Stimulated activated naive CD8-positive, alpha-beta T cell treated with anti-CD3 and anti-CD28 coated beads, Interleukin-15, amount 100 ng/mL, for 72 hours (primary cell): Measurements from ENCODE around the gene ANKRD33.

Experiments used
- ATAC-seq: fragments of 150-1000 bp; cut with Tn5 transposase; 2 replicates; pipeline ENCODE4 v1.10.0; 2021; ENCODE audit warnings: mild to moderate bottlenecking, moderate library complexity
- DNase-seq, 2 donors: peaks; one replicate each; pipeline ENCODE4 v3.0.0; 2021 to 2022
- H3K27ac Mint-ChIP-seq, 2 donors: one replicate each; pipeline ENCODE4 v1.8.0; 2022; ENCODE audit warnings: mild to moderate bottlenecking in 2 of 2, mixed read lengths in 2 of 2, moderate library complexity in 2 of 2
- H3K27me3 Mint-ChIP-seq: one replicate; pipeline ENCODE4 v1.8.0; 2022; ENCODE audit warnings: mixed read lengths
- H3K4me1 Mint-ChIP-seq: one replicate; pipeline ENCODE4 v1.8.0; 2022; ENCODE audit warnings: mild to moderate bottlenecking, mixed read lengths
- H3K4me3 Mint-ChIP-seq, 2 donors: one replicate each; pipeline ENCODE4 v1.8.0; 2022; ENCODE audit warnings: mild to moderate bottlenecking in 2 of 2, mixed read lengths in 2 of 2, moderate library complexity in 1 of 2
- H3K9me3 Mint-ChIP-seq, 2 donors: one replicate each; pipeline ENCODE4 v1.8.0; 2022; ENCODE audit warnings: mixed read lengths in 2 of 2

The ANKRD33 gene

GRCh38 chr12:51887476-51888315 is at the start of gene ANKRD33:
Gene ANKRD33 (plus strand): TSS chr12:51888103. CDS start chr12:51888187, 84 bp downstream.
- no peak within 1 kb of the TSS for H3K27ac Mint-ChIP-seq
- peaks cover 0 to 9% of the 10 kb centered on the region in 2 donors for H3K9me3 Mint-ChIP-seq
- no peak for DNase-seq
- ATAC-seq: no peak
- H3K4me3 Mint-ChIP-seq: peak within 1 kb of the TSS in 1 of 2 donors; percentile 40
- H3K27me3 Mint-ChIP-seq: no peaks in the 10 kb centered on the region
- H3K4me1 Mint-ChIP-seq: peaks cover 16% of the 10 kb centered on the region

- Mint-ChIP-seq H3K27me3 (peaks cover 56% of the 10 kb centered on the region), H3K9me3 (no peaks in the 10 kb centered on the region), H3K4me3 (no peak overlapping the region), H3K27ac (no peak overlapping the region), H3K4me1 (peaks cover under 1% of the 10 kb centered on the region)
- no peak for DNase-seq
- no peak for ATAC-seq
Measured at GRCh38 chr12:51838762-51839161, 49.1 kb upstream of the ANKRD33 start.

- H3K9me3 Mint-ChIP-seq: no peaks in the 10 kb centered on the region
- no peaks in the 10 kb centered on the region for H3K4me1 Mint-ChIP-seq
- no peak for DNase-seq
- no peak for ATAC-seq
- no peak overlapping the region for H3K4me3 Mint-ChIP-seq
- peaks cover 56% of the 10 kb centered on the region for H3K27me3 Mint-ChIP-seq
- H3K27ac Mint-ChIP-seq: no peak overlapping the region
Measured at GRCh38 chr12:51839310-51839947, 48.5 kb upstream of the ANKRD33 start.

DNA sequence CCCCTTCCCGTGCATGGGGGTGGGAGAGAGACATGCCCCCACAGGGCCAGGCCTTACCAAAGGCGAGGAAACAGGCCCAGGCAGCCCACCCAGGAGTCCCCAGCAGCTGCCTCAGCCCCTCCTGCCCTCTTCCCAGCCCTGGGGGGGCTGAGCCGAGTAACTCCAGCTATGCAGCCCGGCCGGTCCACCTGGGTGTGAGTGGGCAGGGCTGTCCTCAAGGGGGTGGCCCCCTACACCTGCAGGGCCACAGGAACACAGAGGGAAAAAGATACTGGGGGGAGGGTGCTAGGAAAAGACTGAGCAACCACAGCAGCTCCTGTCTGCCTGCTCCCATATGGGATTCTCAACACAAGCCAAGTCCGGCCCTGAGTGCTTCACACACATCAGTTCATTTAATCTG is 46.9 kb upstream of the ANKRD33 start:
- peaks cover 71% of the 10 kb centered on the region for H3K27me3 Mint-ChIP-seq
- no peak overlapping the region for H3K27ac Mint-ChIP-seq
- peaks cover 3% of the 10 kb centered on the region for H3K4me1 Mint-ChIP-seq
- no peak overlapping the region for H3K4me3 Mint-ChIP-seq
- no peaks in the 10 kb centered on the region for H3K9me3 Mint-ChIP-seq
- ATAC-seq (no peak), DNase-seq (no peak)

GRCh38 chr12:51841727-51842126 is 46.2 kb upstream of the ANKRD33 start:
- Mint-ChIP-seq H3K9me3 (no peaks in the 10 kb centered on the region), H3K4me1 (peaks cover 10% of the 10 kb centered on the region), H3K27me3 (peaks cover 78% of the 10 kb centered on the region), H3K4me3 (no peak overlapping the region), H3K27ac (peak overlapping the region in 1 of 2 donors; percentile 81)
- ATAC-seq (no peak), DNase-seq (no peak)

DNA sequence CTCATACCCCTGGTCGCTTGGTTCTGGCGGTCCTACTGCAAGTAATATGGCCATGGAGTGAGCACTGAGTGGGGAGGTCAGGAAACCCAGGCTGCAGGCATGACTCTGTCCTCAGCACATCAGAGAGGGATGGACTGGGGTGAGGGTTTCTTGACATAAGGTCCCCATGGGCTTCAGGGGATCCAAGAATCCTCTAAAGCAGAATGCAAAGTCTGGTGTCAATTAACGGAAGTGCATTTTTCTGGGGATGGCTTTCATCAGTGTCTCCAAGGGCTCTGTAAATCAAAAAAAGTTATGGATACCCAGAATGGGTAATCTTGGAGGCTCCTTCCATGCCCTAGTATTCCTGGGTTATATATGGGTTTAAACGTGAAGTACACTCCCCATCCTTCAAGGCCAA is 43.0 kb upstream of the ANKRD33 start:
- DNase-seq (no peak), ATAC-seq (no peak)
- Mint-ChIP-seq H3K4me3 (no peak overlapping the region), H3K27ac (no peak overlapping the region), H3K4me1 (peaks cover 17% of the 10 kb centered on the region), H3K9me3 (no peaks in the 10 kb centered on the region), H3K27me3 (peaks cover 76% of the 10 kb centered on the region)

GRCh38 chr12:51845482-51845881 is 42.4 kb upstream of the ANKRD33 start:
- H3K27me3 Mint-ChIP-seq: peaks cover 77% of the 10 kb centered on the region
- H3K9me3 Mint-ChIP-seq: no peaks in the 10 kb centered on the region
- ATAC-seq: no peak
- peaks cover 21% of the 10 kb centered on the region for H3K4me1 Mint-ChIP-seq
- no peak for DNase-seq
- H3K27ac Mint-ChIP-seq: no peak overlapping the region
- no peak overlapping the region for H3K4me3 Mint-ChIP-seq

DNA sequence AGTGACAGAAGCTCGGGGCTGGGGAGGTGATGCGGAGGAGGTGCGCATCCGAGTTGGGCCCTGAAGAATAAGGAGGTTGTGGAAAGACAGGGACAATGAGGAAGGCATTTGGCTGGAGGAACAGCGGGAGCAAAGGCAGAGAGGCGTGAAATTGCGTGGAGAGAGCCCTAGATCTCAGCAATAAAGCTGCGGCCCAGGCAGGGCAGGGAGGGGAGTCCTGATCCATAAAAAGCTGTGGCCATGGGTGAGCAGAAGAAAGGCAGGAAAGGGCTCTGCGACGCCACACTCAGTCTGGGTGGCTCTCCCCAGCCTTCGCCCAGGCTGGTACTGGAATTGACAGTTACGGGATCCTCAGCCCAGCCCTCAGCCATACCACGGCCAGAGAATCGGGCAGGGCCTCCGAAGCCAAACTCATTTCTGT is 41.6 kb upstream of the ANKRD33 start:
- no peak overlapping the region for H3K27ac Mint-ChIP-seq

DNA sequence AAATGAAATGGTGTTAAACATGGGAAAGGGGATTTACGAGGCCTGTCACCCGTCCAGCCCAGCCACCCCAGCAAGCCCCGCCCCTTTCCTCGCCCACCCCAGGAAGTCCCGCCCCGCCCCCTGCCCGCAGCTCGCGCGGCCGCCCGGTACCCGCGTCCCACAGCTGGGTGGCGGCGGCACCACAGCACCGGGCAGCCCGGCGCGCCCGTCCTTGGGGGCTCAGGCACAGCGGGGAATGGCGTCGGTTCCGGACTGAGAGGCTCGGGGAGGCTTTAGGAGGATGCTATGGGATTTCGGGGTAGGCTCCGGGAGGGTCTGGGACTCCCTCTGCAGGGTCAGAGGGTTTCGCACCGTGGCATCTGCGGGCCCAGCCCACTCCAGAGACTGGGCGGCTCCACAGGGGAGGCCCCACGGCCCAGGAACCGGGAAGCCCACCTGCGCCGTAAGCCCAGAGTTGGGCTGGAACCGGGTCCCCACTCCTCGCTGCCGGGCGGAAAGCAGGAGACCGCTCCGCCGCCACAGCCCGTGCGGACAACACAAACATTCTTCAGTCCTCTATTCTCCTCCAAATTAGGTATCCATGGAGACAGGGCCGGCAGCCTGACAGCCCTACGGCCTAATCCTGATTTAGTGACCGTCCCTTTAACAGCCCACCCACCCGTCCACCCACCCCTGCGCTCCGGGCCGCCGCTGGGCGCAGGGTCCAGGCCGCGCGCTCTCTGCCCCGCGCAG is 40.8 kb upstream of the ANKRD33 start:
- DNase-seq: peak; percentile 20 to 40
- peaks cover 78% of the 10 kb centered on the region for H3K27me3 Mint-ChIP-seq
- H3K27ac Mint-ChIP-seq: no peak overlapping the region
- peak overlapping the region; percentile 74 to 80 for H3K4me3 Mint-ChIP-seq
- H3K9me3 Mint-ChIP-seq: no peaks in the 10 kb centered on the region
- peak; percentile 58 for ATAC-seq
- H3K4me1 Mint-ChIP-seq: peaks cover 33% of the 10 kb centered on the region

More for the DNA sequence above, 41.6 kb upstream of the ANKRD33 start:
- Mint-ChIP-seq H3K9me3 (no peaks in the 10 kb centered on the region), H3K4me3 (peak overlapping the region; percentile 62 to 74), H3K4me1 (peaks cover 29% of the 10 kb centered on the region), H3K27me3 (peaks cover 83% of the 10 kb centered on the region)
- DNase-seq (no peak), ATAC-seq (no peak)

GRCh38 chr12:51847643-51848325 is 40.1 kb upstream of the ANKRD33 start:
- H3K9me3 Mint-ChIP-seq: no peaks in the 10 kb centered on the region
- ATAC-seq (peak; percentile 44), DNase-seq (peak in 1 of 2 donors; percentile 23)
- H3K27ac Mint-ChIP-seq: no peak overlapping the region
- peaks cover 33% of the 10 kb centered on the region for H3K4me1 Mint-ChIP-seq
- H3K27me3 Mint-ChIP-seq: peaks cover 77% of the 10 kb centered on the region
- peak overlapping the region; percentile 72 to 80 for H3K4me3 Mint-ChIP-seq

DNA sequence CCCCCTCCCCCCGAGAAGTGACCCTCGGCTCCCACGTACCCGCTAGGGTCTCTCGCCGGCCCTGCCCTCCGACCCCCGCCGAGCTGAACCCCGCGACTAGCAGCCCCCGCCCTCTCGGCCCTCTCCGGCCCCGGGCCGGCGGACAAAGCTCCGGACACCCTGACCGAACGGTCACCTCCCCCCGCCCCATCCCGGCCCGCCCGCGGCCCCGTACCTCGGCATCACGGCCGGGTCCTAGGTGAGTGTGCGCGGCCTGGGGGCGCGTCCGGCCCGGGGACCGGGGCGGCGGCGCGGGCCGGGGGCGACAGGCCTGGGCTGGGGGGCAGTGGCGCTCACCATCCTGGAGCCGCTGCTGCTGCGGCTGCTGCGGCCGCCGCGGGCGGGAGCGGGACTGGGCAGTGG is 39.6 kb upstream of the ANKRD33 start, which contains the start of gene FIGNL2:
Gene FIGNL2, minus strand, starts transcription at position 393 of the 402 bp plus-strand sequence. CDS start 26,305 bp downstream, outside the sequence.
- no peak within 1 kb of the TSS for H3K27ac Mint-ChIP-seq
- ATAC-seq (peak; percentile 32), DNase-seq (no peak)
- H3K9me3 Mint-ChIP-seq: no peaks in the 10 kb centered on the region
- H3K4me3 Mint-ChIP-seq: peak within 1 kb of the TSS; percentile 72 to 80
- peaks cover 78% of the 10 kb centered on the region for H3K27me3 Mint-ChIP-seq
- peaks cover 33% of the 10 kb centered on the region for H3K4me1 Mint-ChIP-seq

DNA sequence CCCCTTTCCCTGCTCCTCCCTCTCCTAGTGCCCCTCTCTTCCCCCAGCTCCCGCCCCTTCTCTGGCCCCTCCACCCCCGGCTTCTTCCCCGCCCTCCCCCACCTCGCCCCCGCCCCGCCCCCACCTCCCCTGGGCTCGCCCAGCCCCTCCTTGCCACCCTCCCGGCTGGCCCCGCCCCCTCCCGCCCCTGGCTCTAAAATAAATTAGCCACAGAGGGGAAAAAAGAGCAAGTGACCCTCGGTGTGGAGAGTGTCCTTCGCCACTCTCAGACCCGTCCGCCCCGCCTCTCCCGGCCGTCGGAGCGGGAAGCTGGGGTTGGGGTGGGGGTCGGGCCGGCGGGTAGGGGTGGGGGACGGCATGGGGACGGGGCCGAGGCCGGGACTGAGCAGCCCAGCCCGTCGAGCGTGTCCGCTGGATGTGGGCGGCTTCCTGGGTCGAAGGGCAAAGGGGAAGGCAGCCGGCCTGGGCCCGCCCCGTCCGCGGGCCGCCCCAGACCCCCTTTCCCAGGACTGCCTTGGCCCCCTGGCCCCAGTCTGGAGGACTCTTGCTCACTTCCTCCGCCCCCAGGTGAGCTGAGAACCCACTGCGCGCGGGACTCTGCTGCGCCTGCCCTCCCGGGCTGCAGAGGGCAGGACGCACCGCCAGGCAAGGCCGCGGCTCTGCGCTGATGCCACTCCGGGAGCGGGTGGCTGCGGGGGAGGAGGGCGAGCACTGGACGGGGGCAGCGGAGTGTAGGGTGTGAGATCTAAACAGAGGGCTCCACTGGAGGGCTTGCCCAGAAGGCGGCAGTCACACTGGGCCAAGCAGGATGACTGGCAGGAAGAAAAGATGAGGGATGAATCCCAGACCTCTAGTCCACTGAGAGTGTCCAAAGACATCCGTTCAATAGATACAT is 38.8 kb upstream of the ANKRD33 start:
- no peak for DNase-seq
- Mint-ChIP-seq H3K27me3 (peaks cover 74% of the 10 kb centered on the region), H3K4me3 (no peak overlapping the region), H3K9me3 (no peaks in the 10 kb centered on the region), H3K27ac (no peak overlapping the region), H3K4me1 (peaks cover 33% of the 10 kb centered on the region)
- ATAC-seq: peak; percentile 23

DNA sequence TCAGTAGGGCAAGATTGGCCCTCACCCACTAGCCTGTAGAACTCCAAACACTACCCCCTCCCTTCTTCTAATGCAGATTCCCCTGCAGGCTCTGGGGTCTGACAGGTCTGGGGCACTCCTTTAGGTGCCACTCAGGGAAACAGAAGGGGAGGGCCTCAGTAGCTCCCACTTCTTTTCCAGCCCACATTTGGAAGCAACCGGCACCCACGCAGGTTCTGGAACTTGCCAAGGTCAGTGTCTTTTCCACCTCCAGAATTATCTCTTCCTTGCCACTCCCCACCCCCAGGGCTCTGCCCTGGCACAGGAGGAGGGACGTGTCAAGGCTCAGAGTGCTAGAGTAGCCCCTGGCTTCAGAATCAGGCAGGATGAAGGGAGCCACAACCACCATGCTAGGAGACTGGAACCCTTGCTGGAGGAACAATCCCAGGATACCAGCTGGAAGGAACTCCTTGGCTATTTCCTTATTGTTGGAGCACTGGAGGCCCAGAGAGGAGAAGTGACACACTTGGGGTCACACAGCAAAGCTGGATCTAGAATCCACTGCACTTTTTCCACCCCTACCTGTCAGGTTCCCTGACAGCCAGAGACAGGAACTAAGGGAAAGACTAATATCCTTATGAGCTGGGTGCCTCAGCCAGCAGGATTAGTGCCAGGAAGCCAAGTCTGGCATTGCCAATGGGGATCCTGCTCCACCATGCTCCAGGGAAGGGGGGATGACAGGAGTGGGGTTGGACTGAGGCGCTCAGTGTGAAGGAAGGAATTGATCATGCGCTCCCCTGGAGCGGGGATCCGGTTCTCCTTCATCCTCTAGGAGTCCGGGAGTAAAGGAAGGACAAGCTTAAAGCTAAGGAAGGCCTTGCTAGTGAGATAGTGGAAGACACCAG is 37.6 kb upstream of the ANKRD33 start:
- H3K4me1 Mint-ChIP-seq: peaks cover 33% of the 10 kb centered on the region
- no peak overlapping the region for H3K27ac Mint-ChIP-seq
- no peak overlapping the region for H3K4me3 Mint-ChIP-seq
- ATAC-seq: no peak
- peaks cover 62% of the 10 kb centered on the region for H3K27me3 Mint-ChIP-seq
- no peak for DNase-seq
- no peaks in the 10 kb centered on the region for H3K9me3 Mint-ChIP-seq

DNA sequence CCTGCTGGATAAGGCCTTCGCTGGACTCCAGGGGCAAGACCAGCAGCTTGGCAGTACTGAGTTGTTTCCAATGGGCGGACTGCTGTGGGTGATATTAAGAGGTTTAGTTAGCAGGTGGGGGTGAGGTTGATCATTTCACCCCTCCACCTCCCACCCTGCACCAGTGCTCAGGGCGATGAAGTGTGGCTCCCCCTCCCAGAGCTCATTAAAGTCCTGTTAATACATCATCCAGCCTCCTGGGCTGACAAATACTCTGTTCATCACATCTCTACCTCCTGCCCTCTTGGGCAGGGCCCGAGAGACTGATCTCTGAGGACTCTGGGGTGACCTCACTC is 37.0 kb upstream of the ANKRD33 start:
- ATAC-seq (no peak), DNase-seq (no peak)
- Mint-ChIP-seq H3K4me1 (peaks cover 31% of the 10 kb centered on the region), H3K27ac (no peak overlapping the region), H3K4me3 (no peak overlapping the region), H3K9me3 (no peaks in the 10 kb centered on the region), H3K27me3 (peaks cover 58% of the 10 kb centered on the region)
